Sciatic nerve (tissue), 2 donors: ENCODE data around the gene TBC1D24. TPM values are rescaled to one million over a fixed set of nuclear protein-coding genes. Genes with fewer than 3 reads are reported as not detected.
A peak's percentile ranks its signal among the peaks of the same experiment; 100 is the strongest.

Experiments
- ATAC-seq: fragments of 200-7000 bp; cut with Tn5 transposase; one replicate; pipeline ENCODE4 v1.9.1; 2020; ENCODE audit warnings: mild to moderate bottlenecking, moderate library complexity
- DNase-seq: peaks from one replicate; pipeline ENCODE4 v3.0.0-alpha.2; 2020; ENCODE audit warnings: low spot score
- intact Hi-C: fragments of 100-400 bp; cut with DNase I; formaldehyde crosslinking; loops from one replicate; pipeline ENCODE4 v1.14.2; 2022
- total RNA-seq: library from RNA; stranded (reverse); fragmentation: NEBNext Ultra II Directional; extraction: Animal tissue kit (Norgen Biotek cat#: 25700); gene quantifications from one replicate; pipeline ENCODE4 v1.2.1, GENCODE V29; 2021
- donor health status: DM: no; HTN: no; CAD: no.
- donor health status: DM: no; HTN: no; CAD: no.

The TBC1D24 gene
- total RNA-seq, 1 donor from 2014 or later: 15.4 TPM

DNA sequence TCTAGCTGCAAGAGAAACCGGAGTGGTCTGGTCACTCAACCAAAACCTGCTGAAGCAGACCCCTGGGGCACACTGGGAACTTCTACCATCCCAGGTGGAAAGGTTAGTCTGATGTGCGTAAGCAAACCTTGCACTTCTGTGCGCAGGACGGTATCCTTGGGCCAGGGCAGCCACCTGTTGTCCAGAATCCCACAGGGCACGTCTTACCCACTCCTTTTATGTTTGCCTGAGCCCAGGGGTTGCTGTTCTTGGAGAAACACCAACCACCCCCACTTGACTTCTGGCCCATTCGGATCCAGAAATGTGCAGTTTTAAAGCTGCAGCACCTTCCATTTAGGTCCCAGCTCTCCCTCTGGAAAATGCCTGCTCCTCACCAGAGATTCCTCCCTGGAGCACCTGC is 18.7 kb downstream of the TBC1D24 start:
- ATAC-seq: peak; percentile 40
- intact Hi-C loops: no loop called here
- DNase-seq: no peak

DNA sequence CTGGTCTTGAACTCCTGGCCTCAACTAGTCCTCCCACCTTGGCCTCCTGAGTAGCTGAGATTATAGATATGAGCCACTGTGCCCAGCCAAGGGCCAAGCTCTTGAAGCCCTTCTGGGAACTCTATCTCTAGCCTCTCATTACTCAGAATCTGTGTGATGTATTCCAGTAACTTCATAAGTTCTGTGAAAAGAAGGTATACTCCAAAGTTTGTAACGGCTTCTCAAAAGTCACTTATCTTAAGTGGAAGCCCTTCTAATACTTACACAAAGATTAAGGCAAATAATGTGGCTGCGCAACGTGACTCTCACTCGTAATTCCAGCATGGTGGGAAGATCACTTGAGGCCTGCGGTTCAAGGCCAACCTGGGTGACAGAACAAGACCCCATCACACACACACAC is 19.7 kb downstream of the TBC1D24 start:
- no peak for DNase-seq
- no peak for ATAC-seq
- intact Hi-C loops: no loop called here

DNA sequence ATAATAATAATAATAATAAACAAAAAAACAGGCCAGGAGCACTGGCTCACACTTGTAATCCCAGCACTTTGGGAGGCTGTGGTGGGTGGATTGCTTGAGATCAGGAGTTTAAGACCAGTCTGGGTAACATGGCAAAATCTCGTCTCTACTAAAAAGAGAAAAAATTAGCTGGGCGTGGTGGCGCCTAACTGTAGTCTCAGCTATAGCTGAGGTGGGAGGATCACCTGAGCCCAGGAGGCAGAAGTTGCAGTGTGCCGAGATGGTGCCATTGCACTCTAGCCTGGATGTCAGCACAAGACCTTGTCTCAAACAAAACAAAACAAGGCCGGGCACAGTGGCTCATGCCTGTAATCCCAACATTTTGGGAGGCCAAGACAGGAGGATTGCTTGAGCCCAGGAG is 20.1 kb downstream of the TBC1D24 start:
- intact Hi-C loops: no loop called here

DNA sequence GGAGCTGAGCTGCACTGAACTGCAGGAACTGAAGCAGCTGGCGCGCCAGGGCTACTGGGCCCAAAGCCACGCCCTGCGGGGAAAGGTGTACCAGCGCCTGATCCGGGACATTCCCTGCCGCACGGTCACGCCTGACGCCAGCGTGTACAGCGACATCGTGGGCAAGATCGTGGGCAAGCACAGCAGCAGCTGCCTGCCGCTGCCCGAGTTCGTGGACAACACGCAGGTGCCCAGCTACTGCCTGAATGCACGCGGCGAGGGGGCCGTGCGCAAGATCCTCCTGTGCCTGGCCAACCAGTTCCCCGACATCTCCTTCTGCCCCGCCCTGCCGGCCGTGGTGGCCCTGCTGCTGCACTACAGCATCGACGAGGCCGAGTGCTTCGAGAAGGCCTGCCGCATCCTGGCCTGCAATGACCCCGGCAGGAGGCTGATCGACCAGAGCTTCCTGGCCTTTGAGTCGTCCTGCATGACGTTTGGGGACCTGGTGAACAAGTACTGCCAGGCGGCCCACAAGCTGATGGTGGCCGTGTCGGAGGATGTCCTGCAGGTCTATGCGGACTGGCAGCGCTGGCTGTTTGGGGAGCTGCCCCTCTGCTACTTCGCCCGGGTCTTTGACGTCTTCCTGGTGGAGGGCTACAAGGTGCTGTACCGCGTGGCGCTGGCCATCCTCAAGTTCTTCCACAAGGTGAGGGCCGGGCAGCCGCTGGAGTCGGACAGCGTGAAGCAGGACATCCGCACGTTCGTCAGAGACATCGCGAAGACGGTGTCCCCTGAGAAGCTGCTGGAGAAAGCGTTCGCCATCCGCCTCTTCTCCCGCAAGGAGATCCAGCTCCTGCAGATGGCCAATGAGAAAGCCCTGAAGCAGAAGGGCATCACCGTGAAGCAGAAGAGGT is 21.5 kb downstream of the TBC1D24 start:
- DNase-seq (no peak), ATAC-seq (no peak)
- intact Hi-C loops: no loop called here

More for the DNA sequence above, 20.1 kb downstream of the TBC1D24 start:
- no peak for ATAC-seq
- DNase-seq: no peak

DNA sequence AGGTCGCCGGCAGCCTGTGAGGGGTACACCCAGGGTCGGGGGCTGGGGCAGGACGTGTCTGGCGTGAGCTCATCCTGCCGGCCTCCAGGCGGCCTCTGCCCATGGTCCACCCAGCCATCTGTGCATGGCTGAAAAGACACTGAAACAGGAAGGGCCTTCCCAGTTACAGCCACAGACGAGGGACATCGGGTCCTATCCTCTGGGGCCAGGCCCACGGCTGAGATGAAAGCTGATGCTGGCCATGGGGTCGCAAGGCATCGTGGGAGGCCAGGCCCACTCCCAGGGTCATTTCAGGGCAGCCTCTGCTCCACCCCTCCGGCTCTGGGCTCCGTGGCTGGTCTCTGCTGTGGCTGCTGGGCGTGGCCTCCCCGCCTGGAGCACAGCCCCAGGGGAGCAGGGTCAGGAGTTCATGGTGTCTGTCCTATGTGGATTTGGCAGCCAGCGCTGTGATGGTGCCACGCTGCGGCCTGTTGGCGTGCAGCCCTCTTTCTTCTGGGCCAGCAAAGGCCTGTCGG is 22.2 kb downstream of the TBC1D24 start:
- intact Hi-C loops: no loop called here
- DNase-seq (no peak), ATAC-seq (no peak)

- no peak for ATAC-seq
- intact Hi-C loops: no loop called here
- no peak for DNase-seq
Observed at GRCh38 chr16:2497695-2498484, 23.0 kb downstream of the TBC1D24 start.

DNA sequence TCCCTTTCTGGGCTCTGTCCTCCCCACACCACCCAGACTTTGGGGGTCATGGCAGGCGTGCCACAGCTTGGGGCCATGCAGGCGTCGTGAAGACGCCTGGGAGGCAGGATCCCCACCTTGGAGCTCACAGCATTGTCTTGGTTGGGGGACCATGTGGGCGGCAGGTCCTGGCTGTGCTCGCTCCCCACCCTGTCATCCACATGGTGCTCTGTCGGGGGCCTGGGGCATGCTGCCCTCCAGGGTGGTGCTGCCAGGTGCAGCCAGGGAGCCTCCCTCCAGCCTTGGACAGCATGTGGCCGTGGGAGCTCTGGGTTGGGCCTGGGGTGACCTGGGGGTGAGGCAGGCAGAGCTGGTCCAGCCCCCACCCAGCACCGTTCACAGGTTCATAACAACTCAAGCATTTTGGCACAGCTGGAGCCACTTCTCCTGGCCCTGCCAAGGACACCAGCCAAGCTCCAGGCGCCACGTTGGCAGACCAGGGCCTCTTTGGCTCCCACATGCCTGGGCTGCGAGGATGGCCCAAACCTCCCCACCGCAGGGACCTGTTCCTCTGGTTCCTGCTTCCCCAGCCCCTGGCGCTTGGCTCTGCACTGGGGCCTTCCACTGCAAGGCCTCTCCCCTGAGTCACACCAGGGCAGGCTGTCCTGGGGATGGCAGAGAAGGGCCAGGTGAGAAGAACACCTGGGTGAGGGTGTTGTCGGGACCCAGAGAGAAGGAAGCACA is 23.8 kb downstream of the TBC1D24 start:
- ATAC-seq (no peak), DNase-seq (no peak)
- intact Hi-C loops: no loop called here

- DNase-seq: no peak
- intact Hi-C loops: no loop called here
- ATAC-seq: no peak
Observed at GRCh38 chr16:2499454-2499853, 24.5 kb downstream of the TBC1D24 start.

DNA sequence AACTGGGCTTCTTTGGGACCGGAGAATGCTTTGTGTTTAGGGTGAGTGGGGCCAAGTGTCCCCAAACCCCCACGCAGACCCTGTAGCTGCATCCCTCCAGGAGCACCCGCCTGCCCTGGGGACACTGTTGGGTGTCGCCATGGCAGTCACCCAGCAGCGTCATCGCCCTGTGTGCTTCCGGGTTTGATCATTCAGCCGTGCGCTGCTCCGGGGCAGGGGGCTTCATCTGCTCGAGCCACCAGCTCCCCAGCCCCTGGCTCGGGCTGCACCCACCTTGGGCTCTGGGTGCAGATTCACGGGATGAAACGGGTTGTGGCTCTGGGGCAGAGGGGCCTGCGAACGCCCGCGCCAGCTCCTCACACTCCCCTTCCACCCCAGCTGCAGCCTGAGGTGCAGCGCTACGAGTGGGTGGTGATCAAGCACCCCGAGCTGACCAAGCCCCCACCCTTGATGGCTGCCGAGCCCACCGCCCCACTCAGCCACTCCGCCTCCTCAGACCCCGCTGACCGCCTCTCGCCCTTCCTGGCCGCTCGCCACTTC is 25.0 kb downstream of the TBC1D24 start:
- no peak for ATAC-seq
- intact Hi-C loops: loop anchor here (5.0 kb wide), 1 partner anchor 158 kb away; the partner anchor contains the start of gene ABCA3
- DNase-seq: no peak

DNA sequence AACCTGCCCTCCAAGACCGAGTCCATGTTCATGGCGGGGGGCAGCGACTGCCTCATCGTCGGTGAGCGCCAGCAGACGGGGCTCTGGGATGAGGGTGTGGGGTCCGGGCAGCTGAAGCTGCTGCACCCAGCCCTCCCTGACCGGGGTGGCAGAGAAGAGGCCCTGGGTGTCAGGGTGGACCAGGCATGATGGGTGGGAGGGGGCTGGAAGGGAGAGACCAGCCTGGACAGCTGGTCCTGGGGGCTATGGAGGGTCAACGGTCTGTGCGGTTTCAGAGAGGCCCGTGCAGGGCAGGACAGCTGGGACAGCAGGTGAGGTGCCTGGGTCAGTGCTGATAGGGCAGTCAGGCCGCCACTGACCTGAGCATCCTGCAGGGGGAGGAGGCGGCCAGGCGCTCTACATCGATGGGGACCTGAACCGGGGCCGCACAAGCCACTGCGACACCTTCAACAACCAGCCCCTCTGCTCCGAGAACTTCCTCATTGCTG is 25.5 kb downstream of the TBC1D24 start:
- ATAC-seq (no peak), DNase-seq (no peak)
- intact Hi-C loops: loop anchor here (5.0 kb wide), 1 partner anchor 158 kb away; the partner anchor contains the start of gene ABCA3

- intact Hi-C loops: loop anchor here (5.0 kb wide), 1 partner anchor 159 kb away; the partner anchor contains the start of gene ABCA3
- DNase-seq (peak; percentile 92), ATAC-seq (peak; percentile 92)
Observed at GRCh38 chr16:2500918-2501750, 26.2 kb downstream of the TBC1D24 start.

DNA sequence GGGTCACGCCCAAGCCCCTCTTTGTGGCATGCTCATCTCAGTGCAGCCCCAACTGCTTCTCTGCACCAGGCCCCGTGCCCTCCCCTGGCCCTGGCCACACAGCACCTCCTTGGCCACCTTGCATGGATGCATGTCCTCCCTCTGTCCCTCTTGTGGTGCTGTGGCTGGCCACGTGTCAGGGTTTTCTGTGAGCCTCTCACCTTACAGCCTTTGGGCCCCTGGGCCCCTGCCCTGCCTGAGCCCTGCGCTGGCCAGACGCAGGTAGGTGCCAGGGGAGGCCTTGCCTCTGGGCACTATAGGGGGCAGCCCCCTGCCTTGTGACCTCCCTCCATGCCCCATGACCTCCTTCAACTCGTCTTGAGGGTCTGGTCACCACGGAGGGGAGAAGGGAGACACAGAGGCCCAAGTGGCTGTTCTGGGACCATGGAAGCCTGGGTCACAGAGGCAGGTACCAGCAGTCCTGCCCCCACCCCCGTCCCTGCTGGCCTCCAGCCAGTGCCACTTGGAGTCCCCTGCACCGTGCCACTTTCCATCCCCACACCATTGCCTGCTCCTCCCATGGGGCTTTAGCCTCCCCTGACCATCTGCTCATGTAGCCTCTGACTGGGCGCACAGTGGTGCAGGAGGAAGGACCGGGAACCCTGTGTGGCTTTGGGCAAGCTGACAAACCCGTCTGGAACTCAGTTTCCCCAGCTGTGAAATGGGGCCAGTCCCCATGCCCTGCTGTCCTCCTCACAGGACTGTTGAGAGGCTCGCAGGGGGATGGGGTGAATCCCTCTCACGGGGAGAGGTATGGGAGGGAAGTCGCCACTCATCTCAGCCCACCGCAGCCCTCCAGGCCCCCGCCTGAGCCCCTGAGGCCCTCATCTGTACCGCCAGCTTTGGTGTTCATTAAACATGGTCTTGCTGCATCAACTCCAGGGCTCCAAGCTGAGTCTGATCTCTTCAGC is 27.3 kb downstream of the TBC1D24 start:
- intact Hi-C loops: loop anchor here (5.0 kb wide), 1 partner anchor 160 kb away; the partner anchor contains the start of gene ABCA3
- ATAC-seq (peak; percentile 11), DNase-seq (peak; percentile 60)

DNA sequence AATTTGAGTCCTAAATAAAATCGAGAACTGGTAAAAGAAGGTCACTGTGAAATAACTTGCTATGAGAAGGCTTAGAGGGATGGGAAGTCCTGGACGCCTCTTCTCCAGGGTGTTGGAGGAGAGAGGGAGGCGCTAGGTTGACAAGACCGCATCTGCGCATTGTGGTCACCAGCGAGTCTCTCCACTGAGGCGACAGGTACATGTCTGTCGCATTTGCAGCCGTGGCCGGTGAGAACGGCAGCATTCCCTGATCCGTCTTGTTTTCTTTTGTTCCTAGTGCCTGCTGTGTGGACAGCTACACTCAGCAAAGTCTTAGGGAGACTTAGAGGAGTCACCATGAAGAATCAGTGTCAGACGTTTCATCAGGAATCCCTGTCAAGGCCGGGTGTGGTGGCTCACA is 30.8 kb downstream of the TBC1D24 start:
- ATAC-seq (no peak), DNase-seq (no peak)
- intact Hi-C loops: no loop called here

- intact Hi-C loops: no loop called here
- peak; percentile 42 for ATAC-seq
- no peak for DNase-seq
Observed at GRCh38 chr16:2507052-2507659, 32.2 kb downstream of the TBC1D24 start.

- ATAC-seq (peak; percentile 56), DNase-seq (peak; percentile 69)
- intact Hi-C loops: no loop called here
Observed at GRCh38 chr16:2507665-2508064, 32.7 kb downstream of the TBC1D24 start.

DNA sequence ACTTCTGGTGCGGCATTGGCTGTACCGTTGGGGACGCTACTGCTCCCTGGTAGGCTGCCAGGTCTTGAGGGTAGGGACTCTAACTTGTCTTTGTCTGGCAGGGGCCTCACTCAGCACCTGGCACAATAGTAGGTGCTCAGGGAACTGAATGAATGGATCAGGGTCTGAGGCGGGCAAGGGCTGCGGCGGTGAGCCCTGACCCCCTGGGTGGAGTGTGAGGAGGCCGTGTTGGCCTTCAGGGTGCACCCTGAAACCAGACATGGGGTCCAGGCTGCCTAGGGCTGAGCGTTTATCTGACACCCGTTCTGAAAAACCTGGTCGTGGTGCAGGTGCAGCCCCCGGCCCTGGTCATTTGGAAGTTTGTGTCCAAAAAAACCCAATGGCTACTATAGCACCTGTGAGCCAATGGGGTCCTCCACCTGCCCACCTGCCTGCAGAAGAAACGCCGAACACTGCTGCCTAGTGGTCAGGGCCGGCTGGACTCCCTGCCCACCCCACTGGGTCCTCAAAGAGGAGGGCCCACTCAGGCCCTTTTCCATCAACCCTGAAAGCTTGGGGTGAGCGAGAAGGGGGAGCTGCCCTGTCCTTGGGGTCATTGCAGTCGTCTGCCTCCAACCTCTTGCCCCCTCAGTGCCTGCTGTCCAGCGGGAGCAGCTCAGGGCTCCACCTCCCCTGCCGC is 33.9 kb downstream of the TBC1D24 start:
- DNase-seq (no peak), ATAC-seq (no peak)
- intact Hi-C loops: no loop called here
